NCI-H2029 (cell line): ENCODE measurements around the gene ZC2HC1C.
"Not testable (repeated sequence)": the region's sequence is repeated elsewhere in the genome, so short reads cannot be mapped to it uniquely, and the experiment has no call there.

Experiments used
- DNase-seq: peaks from one replicate; lab custom pipeline; 2025; lab: John Stamatoyannopoulos, UW

ZC2HC1C gene

GRCh38 chr14:75054421-75054820, 15.0 kb upstream of the ZC2HC1C start:
- DNase-seq, result no peak

GRCh38 chr14:75059642-75060041, 9.8 kb upstream of the ZC2HC1C start:
- DNase-seq, result no peak

GRCh38 chr14:75060420-75060819, 9.0 kb upstream of the ZC2HC1C start:
- no peak for DNase-seq

- DNase-seq, result no peak
Measured at GRCh38 chr14:75063013-75063412, 6.4 kb upstream of the ZC2HC1C start.

- peak; percentile 49 for DNase-seq
Measured at GRCh38 chr14:75063491-75064204, 5.8 kb upstream of the ZC2HC1C start, which contains the start of gene ACYP1. Gene ACYP1 (minus strand): TSS chr14:75064024. CDS start chr14:75063553, 471 bp downstream.

- DNase-seq, result no peak
Measured at GRCh38 chr14:75064205-75064567, 5.3 kb upstream of the ZC2HC1C start.

- no peak for DNase-seq
Measured at GRCh38 chr14:75066691-75067090, 2.8 kb upstream of the ZC2HC1C start.

GRCh38 chr14:75067212-75067611, 2.2 kb upstream of the ZC2HC1C start:
- DNase-seq, result no peak

- not testable (repeated sequence) for DNase-seq
Measured at GRCh38 chr14:75067765-75068164, 1.7 kb upstream of the ZC2HC1C start.

- DNase-seq, result no peak
Measured at GRCh38 chr14:75068294-75069120, 934 bp upstream of the ZC2HC1C start.

- DNase-seq, result peak; percentile 36
Measured at GRCh38 chr14:75069811-75070145, 337 bp downstream of the ZC2HC1C start.

- no peak for DNase-seq
Measured at GRCh38 chr14:75070383-75070782, 942 bp downstream of the ZC2HC1C start.

- DNase-seq, result no peak
Measured at GRCh38 chr14:75077794-75078193, 8.4 kb downstream of the ZC2HC1C start.

- DNase-seq, result no peak
Measured at GRCh38 chr14:75079521-75079920, 10.1 kb downstream of the ZC2HC1C start.

GRCh38 chr14:75081660-75082229, 12.3 kb downstream of the ZC2HC1C start:
- no peak for DNase-seq

- no peak for DNase-seq
Measured at GRCh38 chr14:75083271-75083670, 13.8 kb downstream of the ZC2HC1C start.

- no peak for DNase-seq
Measured at GRCh38 chr14:75084513-75084912, 15.1 kb downstream of the ZC2HC1C start.

- no peak for DNase-seq
Measured at GRCh38 chr14:75088153-75088552, 18.7 kb downstream of the ZC2HC1C start.

GRCh38 chr14:75088566-75089373, 19.3 kb downstream of the ZC2HC1C start:
- DNase-seq, result peak; percentile 14

- no peak for DNase-seq
Measured at GRCh38 chr14:75090353-75090752, 20.9 kb downstream of the ZC2HC1C start.

GRCh38 chr14:75091251-75091650, 21.8 kb downstream of the ZC2HC1C start:
- no peak for DNase-seq

- no peak for DNase-seq
Measured at GRCh38 chr14:75092698-75093097, 23.3 kb downstream of the ZC2HC1C start.
